ENCODE results near the gene ADCY10. TPM values are rescaled to one million over a fixed set of nuclear protein-coding genes. Genes with fewer than 3 reads are reported as not detected.
"Not testable (repeated sequence)": the region's sequence is repeated elsewhere in the genome, so short reads cannot be mapped to it uniquely, and the experiment has no call there.

ADCY10 gene
- total RNA-seq, 1 donor from 2014 or later = 0.26 TPM

GRCh38 chr1:167890400-167890799 lies 23.5 kb downstream of the ADCY10 start:
- no peak for FAIRE-seq
- Histone ChIP-seq H3K27me3 (ENCODE audit: control insufficient read depth, insufficient read depth, low read length) (no peaks in the 10 kb centered on the region), H3K4me3 (ENCODE audit: low read depth, low read length) (no peak overlapping the region)

GRCh38 chr1:167887187-167887586 lies 26.7 kb downstream of the ADCY10 start:
- DNase-seq (ENCODE audit: low read depth); FAIRE-seq; H3K27me3 ChIP-seq (ENCODE audit: control insufficient read depth, insufficient read depth, low read length): not testable (repeated sequence)

More at GRCh38 chr1:167890400-167890799, 23.5 kb downstream of the ADCY10 start:
- H3K36me3 ChIP-seq (ENCODE audit: control insufficient read depth, insufficient read depth, low read length) = no peaks in the 10 kb centered on the region
- no peak for DNase-seq (ENCODE audit: low read depth)
- TF ChIP-seq CTCF (IDR thresholded peaks at IDR 0.05; ENCODE audit: insufficient read depth, low read length, severe bottlenecking) = no peak

GRCh38 chr1:167882376-167882775 lies 31.6 kb downstream of the ADCY10 start:
- H3K27me3 ChIP-seq (ENCODE audit: control insufficient read depth, insufficient read depth, low read length) = no peaks in the 10 kb centered on the region
- H3K36me3 ChIP-seq (ENCODE audit: control insufficient read depth, insufficient read depth, low read length) = no peaks in the 10 kb centered on the region
- H3K4me3 ChIP-seq (ENCODE audit: low read depth, low read length) = no peak overlapping the region
- FAIRE-seq (no peak), DNase-seq (ENCODE audit: low read depth) (no peak)
- TF ChIP-seq CTCF (IDR thresholded peaks at IDR 0.05; ENCODE audit: insufficient read depth, low read length, severe bottlenecking) = no peak

More at GRCh38 chr1:167887187-167887586, 26.7 kb downstream of the ADCY10 start:
- H3K36me3 ChIP-seq (ENCODE audit: control insufficient read depth, insufficient read depth, low read length); H3K4me3 ChIP-seq (ENCODE audit: low read depth, low read length): not testable (repeated sequence)

DNA sequence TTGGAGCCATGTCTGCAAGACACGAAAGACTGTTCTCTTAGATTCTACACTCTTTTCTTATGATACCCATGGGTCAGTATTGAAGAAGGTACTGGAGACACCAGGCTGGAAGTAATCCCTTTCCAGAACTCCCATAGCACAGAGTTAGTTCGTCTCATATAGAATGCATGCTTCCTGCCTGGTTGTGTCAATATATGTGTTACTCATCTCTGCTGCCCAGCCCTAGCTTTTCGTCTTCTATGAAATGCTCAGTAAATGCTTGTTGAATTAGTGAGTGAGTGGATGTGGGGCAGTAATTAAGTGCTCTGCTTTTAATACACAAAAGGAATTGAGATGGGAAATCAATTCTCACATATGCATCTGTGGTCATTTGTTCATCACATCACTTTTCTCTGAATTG lies 32.1 kb downstream of the ADCY10 start:
- Histone ChIP-seq H3K36me3 (ENCODE audit: control insufficient read depth, insufficient read depth, low read length) (no peaks in the 10 kb centered on the region), H3K4me3 (ENCODE audit: low read depth, low read length) (no peak overlapping the region), H3K27me3 (ENCODE audit: control insufficient read depth, insufficient read depth, low read length) (no peaks in the 10 kb centered on the region)
- DNase-seq (ENCODE audit: low read depth) (peak; percentile 77), FAIRE-seq (peak; percentile 64)
- no peak for TF ChIP-seq CTCF (IDR thresholded peaks at IDR 0.05; ENCODE audit: insufficient read depth, low read length, severe bottlenecking)

DNA sequence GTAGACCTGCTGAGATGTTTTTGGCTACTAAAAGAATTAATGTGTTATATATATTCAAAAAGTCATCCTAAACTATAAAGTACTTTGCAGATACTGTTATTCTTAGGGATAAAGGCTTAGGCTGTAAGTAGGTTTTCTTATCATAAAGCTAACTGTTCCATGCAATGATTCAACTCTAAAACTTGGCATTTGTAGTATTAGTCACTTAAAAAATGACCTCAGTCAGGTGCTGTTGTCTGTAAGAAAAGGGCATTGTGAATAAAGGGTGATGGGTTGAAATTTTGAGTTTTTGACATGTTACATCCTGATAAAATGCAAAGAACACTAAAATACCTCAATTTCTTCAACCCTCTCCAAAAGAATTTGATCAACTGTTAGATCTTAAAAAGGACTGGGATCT lies 32.9 kb downstream of the ADCY10 start:
- Histone ChIP-seq H3K27me3 (ENCODE audit: control insufficient read depth, insufficient read depth, low read length) (no peaks in the 10 kb centered on the region), H3K4me3 (ENCODE audit: low read depth, low read length) (no peak overlapping the region), H3K36me3 (ENCODE audit: control insufficient read depth, insufficient read depth, low read length) (no peaks in the 10 kb centered on the region)
- no peak for FAIRE-seq
- peak; percentile 74 for DNase-seq (ENCODE audit: low read depth)
- no peak for TF ChIP-seq CTCF (IDR thresholded peaks at IDR 0.05; ENCODE audit: insufficient read depth, low read length, severe bottlenecking)

- FAIRE-seq = no peak
- Histone ChIP-seq H3K36me3 (ENCODE audit: control insufficient read depth, insufficient read depth, low read length) (no peaks in the 10 kb centered on the region), H3K4me3 (ENCODE audit: low read depth, low read length) (no peak overlapping the region), H3K27me3 (ENCODE audit: control insufficient read depth, insufficient read depth, low read length) (no peaks in the 10 kb centered on the region)
- no peak for TF ChIP-seq CTCF (IDR thresholded peaks at IDR 0.05; ENCODE audit: insufficient read depth, low read length, severe bottlenecking)
- DNase-seq (ENCODE audit: low read depth) = no peak
Observed at GRCh38 chr1:167880580-167881021, 33.3 kb downstream of the ADCY10 start.

All from bronchial epithelial cell (primary cell).